HUES64 (cell line): ENCODE measurements around the gene SPIRE1.

ENCODE experiments used
- H3K27ac ChIP-seq: 2 replicates; pipeline ENCODE4 v1.7.0; 2013; ENCODE audit warnings: low read depth, low read length, inconsistent platforms
- H3K27me3 ChIP-seq: 2 replicates; pipeline ENCODE4 v1.6.1; 2013; ENCODE audit warnings: mild to moderate bottlenecking, low read length; ENCODE audit not compliant: insufficient read depth
- H3K36me3 ChIP-seq: 2 replicates; pipeline ENCODE4 v1.6.1; 2013; ENCODE audit warnings: mild to moderate bottlenecking, low read length; ENCODE audit not compliant: insufficient read depth
- H3K4me1 ChIP-seq: 2 replicates; pipeline ENCODE4 v1.6.1; 2013; ENCODE audit warnings: mild to moderate bottlenecking, low read length, moderate library complexity; ENCODE audit not compliant: insufficient read depth
- H3K4me3 ChIP-seq: 2 replicates; pipeline ENCODE4 v1.5.1; 2013; ENCODE audit warnings: mild to moderate bottlenecking, low read length, moderate library complexity
- H3K9ac ChIP-seq: 2 replicates; pipeline ENCODE4 v1.6.1; 2013; ENCODE audit warnings: mild to moderate bottlenecking, low read depth, low read length
- H3K9me3 ChIP-seq: 2 replicates; pipeline ENCODE4 v1.6.1; 2013; ENCODE audit warnings: low read depth, low read length; ENCODE audit not compliant: insufficient read depth
- WGBS: fragments of 150-250, 120-280 bp; methylation state at CpG from one replicate; pipeline ENCODE4 v1.1.7; 2013; ENCODE audit warnings: missing lambda C conversion rate; 5-methylcytosine and 5-hydroxymethylcytosine counted together

The SPIRE1 gene

GRCh38 chr18:12397254-12397653 lies 260.7 kb downstream of the SPIRE1 start:
- Histone ChIP-seq H3K9me3 (no peaks in the 10 kb centered on the region), H3K9ac (no peak overlapping the region), H3K27me3 (no peaks in the 10 kb centered on the region), H3K36me3 (no peaks in the 10 kb centered on the region), H3K4me1 (0 out of 2 replicates have a peak, but pooled peaks cover 5% of the 10 kb centered on the region), H3K27ac (no peak overlapping the region), H3K4me3 (no peak overlapping the region)
- WGBS: 91% methylated on average over 9 of the region's 9 CpGs
